Measurements from ENCODE around the gene LAMC3.

Gene LAMC3

GRCh38 chr9:131018621-131019020 is 9.6 kb downstream of the LAMC3 start:
- no peak overlapping the region for H3K18ac ChIP-seq (ENCODE audit: low read length)
- DNase-seq: peak; percentile 53
- H3K27me3 ChIP-seq (ENCODE audit: insufficient read depth, low read length, poor library complexity): no peaks in the 10 kb centered on the region
- H3K4me3 ChIP-seq (ENCODE audit: low read length): no peak overlapping the region
- H2BK15ac ChIP-seq (replicated peaks; ENCODE audit: low read depth): no peak overlapping the region
- H3K4me2 ChIP-seq (ENCODE audit: low read length): no peak overlapping the region
- no peak overlapping the region for H3K56ac ChIP-seq (ENCODE audit: low read length)
- no peak overlapping the region for H3K9ac ChIP-seq (ENCODE audit: low read length)
- peaks cover 8% of the 10 kb centered on the region for H3K79me1 ChIP-seq (ENCODE audit: low read length)
- H3K4ac ChIP-seq (ENCODE audit: low read depth, low read length): no peak overlapping the region
- no peak overlapping the region for H2BK120ac ChIP-seq (ENCODE audit: low read depth, low read length)
- H4K8ac ChIP-seq (ENCODE audit: low read depth, low read length): no peak overlapping the region
- WGBS (ENCODE audit: extremely low coverage, insufficient coverage, low lambda C conversion rate): no CpG with 5 or more reads among the region's 6 CpGs
- no peak overlapping the region for H4K5ac ChIP-seq (ENCODE audit: low read length)
- H3K23ac ChIP-seq (ENCODE audit: low read length): no peak overlapping the region
- no peak overlapping the region for H3K27ac ChIP-seq (ENCODE audit: low read depth, low read length)
- H3K4me1 ChIP-seq (ENCODE audit: control insufficient read depth, low read depth, low read length): no peaks in the 10 kb centered on the region
- no peak overlapping the region for H2BK5ac ChIP-seq (ENCODE audit: low read length)
- no peak overlapping the region for H2AK5ac ChIP-seq (ENCODE audit: low read length)
- H3K36me3 ChIP-seq (ENCODE audit: control insufficient read depth, insufficient read depth, low read length): no peaks in the 10 kb centered on the region
- H3K79me2 ChIP-seq (ENCODE audit: control insufficient read depth, insufficient read depth, low read length): no peaks in the 10 kb centered on the region

DNA sequence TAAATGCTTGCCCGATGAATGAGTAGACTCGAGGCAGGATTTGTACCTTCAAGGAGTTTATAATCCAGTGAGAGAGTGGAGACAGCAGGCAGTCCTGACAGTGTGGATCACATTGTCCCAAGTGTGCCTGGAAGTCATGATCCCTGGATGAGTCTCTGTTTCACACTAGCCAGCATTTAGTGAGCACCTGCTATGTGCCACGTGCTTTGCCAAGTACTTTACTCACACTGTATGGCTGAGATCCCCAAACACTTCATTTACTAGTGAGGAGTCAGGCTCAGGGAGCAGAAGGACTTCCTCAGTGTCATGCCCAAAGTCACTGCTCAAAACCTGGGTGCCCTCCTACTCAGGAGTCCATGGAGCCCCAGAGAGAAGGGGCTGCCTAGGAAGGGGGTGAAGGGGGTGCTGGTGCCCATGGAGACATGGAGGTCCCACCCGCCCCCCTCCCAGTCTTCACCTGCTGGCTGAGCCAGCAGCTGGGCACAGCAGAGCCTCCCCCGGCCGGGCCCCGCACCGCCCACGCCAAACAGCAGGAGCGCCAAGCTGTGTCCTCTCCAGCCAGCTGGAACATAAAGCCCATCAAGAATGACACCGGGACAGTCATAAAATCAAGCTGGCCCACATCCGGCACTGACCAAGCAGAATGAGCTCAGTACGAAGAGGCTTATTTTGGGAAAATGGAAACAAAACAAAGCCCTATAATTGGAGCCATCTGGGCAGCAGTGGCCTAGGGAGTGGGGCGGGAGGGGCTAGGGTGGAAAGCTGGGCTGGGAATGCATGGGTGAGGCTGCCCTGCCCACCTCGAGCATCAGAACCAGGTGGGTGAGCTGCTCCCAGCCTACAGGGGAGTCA is 10.6 kb downstream of the LAMC3 start:
- Histone ChIP-seq H3K36me3 (ENCODE audit: control insufficient read depth, insufficient read depth, low read length) (no peaks in the 10 kb centered on the region), H3K56ac (ENCODE audit: low read length) (no peak overlapping the region), H2BK5ac (ENCODE audit: low read length) (no peak overlapping the region), H2BK120ac (ENCODE audit: low read depth, low read length) (no peak overlapping the region), H3K27ac (ENCODE audit: low read depth, low read length) (no peak overlapping the region), H3K18ac (ENCODE audit: low read length) (no peak overlapping the region), H3K4me1 (ENCODE audit: control insufficient read depth, low read depth, low read length) (no peaks in the 10 kb centered on the region), H3K79me1 (ENCODE audit: low read length) (peaks cover 6% of the 10 kb centered on the region), H2AK5ac (ENCODE audit: low read length) (no peak overlapping the region), H3K4ac (ENCODE audit: low read depth, low read length) (no peak overlapping the region), H3K4me2 (ENCODE audit: low read length) (no peak overlapping the region), H4K5ac (ENCODE audit: low read length) (no peak overlapping the region), H3K4me3 (ENCODE audit: low read length) (no peak overlapping the region), H4K8ac (ENCODE audit: low read depth, low read length) (no peak overlapping the region), H2BK15ac (replicated peaks; ENCODE audit: low read depth) (no peak overlapping the region), H3K27me3 (ENCODE audit: insufficient read depth, low read length, poor library complexity) (no peaks in the 10 kb centered on the region), H3K9ac (ENCODE audit: low read length) (no peak overlapping the region), H3K79me2 (ENCODE audit: control insufficient read depth, insufficient read depth, low read length) (no peaks in the 10 kb centered on the region), H3K23ac (ENCODE audit: low read length) (no peak overlapping the region)
- WGBS (ENCODE audit: extremely low coverage, insufficient coverage, low lambda C conversion rate): no CpG with 5 or more reads among the region's 15 CpGs
- no peak for DNase-seq

- WGBS (ENCODE audit: extremely low coverage, insufficient coverage, low lambda C conversion rate): no CpG with 5 or more reads among the region's 2 CpGs
- DNase-seq: peak; percentile 90
- no peak overlapping the region for H3K27ac ChIP-seq (ENCODE audit: low read depth, low read length)
These were observed 11.4 kb downstream of the LAMC3 start for GRCh38 chr9:131020388-131020787.

GRCh38 chr9:131020862-131021261 is 11.9 kb downstream of the LAMC3 start:
- no peaks in the 10 kb centered on the region for H3K36me3 ChIP-seq (ENCODE audit: control insufficient read depth, insufficient read depth, low read length)
- H3K79me1 ChIP-seq (ENCODE audit: low read length): peaks cover 4% of the 10 kb centered on the region
- no peak overlapping the region for H3K4ac ChIP-seq (ENCODE audit: low read depth, low read length)
- no peak overlapping the region for H3K27ac ChIP-seq (ENCODE audit: low read depth, low read length)
- H4K8ac ChIP-seq (ENCODE audit: low read depth, low read length): no peak overlapping the region
- no peak overlapping the region for H2BK15ac ChIP-seq (replicated peaks; ENCODE audit: low read depth)
- H3K4me1 ChIP-seq (ENCODE audit: control insufficient read depth, low read depth, low read length): no peaks in the 10 kb centered on the region
- no peak overlapping the region for H3K9ac ChIP-seq (ENCODE audit: low read length)
- no peak for DNase-seq
- H3K4me3 ChIP-seq (ENCODE audit: low read length): no peak overlapping the region
- no peak overlapping the region for H4K5ac ChIP-seq (ENCODE audit: low read length)
- H2BK120ac ChIP-seq (ENCODE audit: low read depth, low read length): no peak overlapping the region
- no peak overlapping the region for H3K4me2 ChIP-seq (ENCODE audit: low read length)
- WGBS (ENCODE audit: extremely low coverage, insufficient coverage, low lambda C conversion rate): no CpG with 5 or more reads among the region's 7 CpGs
- H3K56ac ChIP-seq (ENCODE audit: low read length): no peak overlapping the region
- no peak overlapping the region for H3K18ac ChIP-seq (ENCODE audit: low read length)
- H3K79me2 ChIP-seq (ENCODE audit: control insufficient read depth, insufficient read depth, low read length): no peaks in the 10 kb centered on the region
- H2AK5ac ChIP-seq (ENCODE audit: low read length): no peak overlapping the region
- no peak overlapping the region for H3K23ac ChIP-seq (ENCODE audit: low read length)
- H3K27me3 ChIP-seq (ENCODE audit: insufficient read depth, low read length, poor library complexity): no peaks in the 10 kb centered on the region
- H2BK5ac ChIP-seq (ENCODE audit: low read length): no peak overlapping the region

More at GRCh38 chr9:131020388-131020787, 11.4 kb downstream of the LAMC3 start:
- Histone ChIP-seq H3K56ac (ENCODE audit: low read length) (no peak overlapping the region), H2AK5ac (ENCODE audit: low read length) (no peak overlapping the region), H3K9ac (ENCODE audit: low read length) (no peak overlapping the region), H3K79me1 (ENCODE audit: low read length) (peaks cover 6% of the 10 kb centered on the region), H3K4me3 (ENCODE audit: low read length) (no peak overlapping the region), H4K8ac (ENCODE audit: low read depth, low read length) (no peak overlapping the region), H3K4me1 (ENCODE audit: control insufficient read depth, low read depth, low read length) (no peaks in the 10 kb centered on the region), H3K18ac (ENCODE audit: low read length) (no peak overlapping the region), H3K4ac (ENCODE audit: low read depth, low read length) (no peak overlapping the region), H3K23ac (ENCODE audit: low read length) (no peak overlapping the region), H2BK120ac (ENCODE audit: low read depth, low read length) (no peak overlapping the region), H3K79me2 (ENCODE audit: control insufficient read depth, insufficient read depth, low read length) (no peaks in the 10 kb centered on the region), H2BK5ac (ENCODE audit: low read length) (no peak overlapping the region), H3K4me2 (ENCODE audit: low read length) (no peak overlapping the region), H4K5ac (ENCODE audit: low read length) (no peak overlapping the region), H2BK15ac (replicated peaks; ENCODE audit: low read depth) (no peak overlapping the region), H3K27me3 (ENCODE audit: insufficient read depth, low read length, poor library complexity) (no peaks in the 10 kb centered on the region), H3K36me3 (ENCODE audit: control insufficient read depth, insufficient read depth, low read length) (no peaks in the 10 kb centered on the region)

- no peak overlapping the region for H3K4me3 ChIP-seq (ENCODE audit: low read length)
- no peak overlapping the region for H2AK5ac ChIP-seq (ENCODE audit: low read length)
- no peak overlapping the region for H4K5ac ChIP-seq (ENCODE audit: low read length)
- no peak overlapping the region for H3K4ac ChIP-seq (ENCODE audit: low read depth, low read length)
- H3K79me1 ChIP-seq (ENCODE audit: low read length): peaks cover 2% of the 10 kb centered on the region
- no peaks in the 10 kb centered on the region for H3K27me3 ChIP-seq (ENCODE audit: insufficient read depth, low read length, poor library complexity)
- H3K23ac ChIP-seq (ENCODE audit: low read length): no peak overlapping the region
- no peak for DNase-seq
- no peak overlapping the region for H4K8ac ChIP-seq (ENCODE audit: low read depth, low read length)
- no peak overlapping the region for H2BK120ac ChIP-seq (ENCODE audit: low read depth, low read length)
- no peak overlapping the region for H3K18ac ChIP-seq (ENCODE audit: low read length)
- no peak overlapping the region for H3K9ac ChIP-seq (ENCODE audit: low read length)
- H3K4me2 ChIP-seq (ENCODE audit: low read length): no peak overlapping the region
- no CpG with 5 or more reads among the region's 7 CpGs for WGBS (ENCODE audit: extremely low coverage, insufficient coverage, low lambda C conversion rate)
- no peak overlapping the region for H3K27ac ChIP-seq (ENCODE audit: low read depth, low read length)
- H3K36me3 ChIP-seq (ENCODE audit: control insufficient read depth, insufficient read depth, low read length): no peaks in the 10 kb centered on the region
- no peak overlapping the region for H2BK5ac ChIP-seq (ENCODE audit: low read length)
- H3K4me1 ChIP-seq (ENCODE audit: control insufficient read depth, low read depth, low read length): no peaks in the 10 kb centered on the region
- no peaks in the 10 kb centered on the region for H3K79me2 ChIP-seq (ENCODE audit: control insufficient read depth, insufficient read depth, low read length)
- no peak overlapping the region for H2BK15ac ChIP-seq (replicated peaks; ENCODE audit: low read depth)
- H3K56ac ChIP-seq (ENCODE audit: low read length): no peak overlapping the region
These were observed 12.8 kb downstream of the LAMC3 start for GRCh38 chr9:131021785-131022184.
